Activated CD4-positive, alpha-beta T cell treated with anti-CD3 and anti-CD28 coated beads for 1 hour (primary cell): Measurements from ENCODE around the gene CNTNAP2.

Source experiments
- DNase-seq: peaks from one replicate; pipeline ENCODE4 v3.0.0-alpha.2; 2020

Gene CNTNAP2

GRCh38 chr7:147432079-147432478 is 1315.5 kb downstream of the CNTNAP2 start:
- DNase-seq, result no peak

DNA sequence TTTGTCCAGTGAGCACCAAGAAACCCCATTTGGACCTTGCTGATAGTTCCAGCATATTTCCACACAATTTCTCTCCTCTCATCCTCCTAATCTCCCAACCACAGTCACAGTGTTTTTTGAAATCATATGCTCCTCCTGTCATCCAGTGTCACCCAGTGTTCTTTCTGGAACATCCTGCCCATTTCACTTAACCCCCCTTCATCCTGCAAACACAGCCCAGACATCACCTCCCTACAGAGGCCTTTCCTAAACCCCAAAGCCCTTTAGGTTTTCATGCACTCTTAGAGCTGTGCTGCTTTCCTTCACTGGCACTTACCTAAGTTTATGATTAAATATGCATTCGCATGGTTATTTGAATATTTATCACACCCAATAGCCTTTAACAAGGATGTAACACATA is 1316.0 kb downstream of the CNTNAP2 start:
- DNase-seq, result no peak

DNA sequence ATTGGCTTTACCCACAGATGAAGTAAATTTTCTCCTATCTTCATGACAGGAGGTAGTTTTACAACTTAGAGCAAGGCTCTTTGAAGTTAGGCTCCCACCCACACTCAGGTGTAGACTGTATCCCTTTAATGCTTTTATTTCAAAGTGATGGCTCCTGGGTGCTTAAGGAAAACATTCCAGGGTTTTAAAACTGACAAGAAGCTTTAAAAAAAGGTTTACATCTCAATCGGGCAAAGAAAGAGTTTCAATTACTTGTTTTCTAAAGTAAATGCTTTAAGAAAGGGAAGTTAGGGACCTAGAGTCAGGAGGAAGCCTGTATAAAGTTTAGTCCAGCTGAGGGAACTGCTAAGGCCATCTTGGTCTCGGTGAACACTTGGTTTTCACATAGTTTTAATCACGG is 1320.1 kb downstream of the CNTNAP2 start:
- no peak for DNase-seq

- no peak for DNase-seq
Measured at GRCh38 chr7:147438216-147438615, 1321.6 kb downstream of the CNTNAP2 start.

DNA sequence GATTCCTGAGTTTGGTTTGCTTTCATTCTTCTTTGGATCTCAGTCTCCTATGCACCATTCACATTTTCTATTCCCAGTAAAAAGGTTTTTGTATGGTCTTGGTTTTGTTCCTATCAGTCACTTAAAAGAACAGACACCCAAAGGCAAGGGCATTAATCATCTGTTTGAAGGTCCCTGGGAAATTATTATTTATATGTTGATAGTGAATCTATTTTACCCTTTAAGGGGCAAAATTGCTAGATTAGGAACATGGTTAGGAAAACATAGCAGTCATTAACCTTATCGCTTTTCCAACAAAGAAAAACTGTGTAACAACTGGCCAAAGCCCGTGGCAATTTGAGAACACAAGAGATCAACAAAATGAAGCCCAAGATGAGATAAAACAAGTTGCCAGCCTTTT is 1327.3 kb downstream of the CNTNAP2 start:
- no peak for DNase-seq

- no peak for DNase-seq
Measured at GRCh38 chr7:147452816-147453215, 1336.2 kb downstream of the CNTNAP2 start.

- DNase-seq, result no peak
Measured at GRCh38 chr7:147465223-147465622, 1348.6 kb downstream of the CNTNAP2 start.

DNA sequence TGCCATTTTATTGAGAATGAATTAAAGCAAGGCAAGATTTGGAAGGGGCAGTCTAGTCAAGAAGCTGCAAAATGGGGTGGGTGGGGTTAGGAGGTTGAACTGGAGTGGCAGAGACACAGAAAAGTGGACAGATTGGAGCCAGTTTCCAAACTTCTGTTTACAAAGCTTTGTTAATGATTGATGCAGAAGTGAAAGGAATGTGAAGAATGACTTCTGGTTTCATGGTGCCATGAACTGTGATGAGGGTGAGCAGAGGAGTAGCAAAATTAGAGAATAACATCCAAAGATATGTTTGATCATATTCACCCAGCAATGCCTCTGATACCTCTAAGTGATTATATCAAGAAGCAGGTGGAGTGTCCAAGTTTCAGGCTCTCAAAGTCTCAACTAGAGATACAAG is 1356.0 kb downstream of the CNTNAP2 start:
- DNase-seq, result no peak

DNA sequence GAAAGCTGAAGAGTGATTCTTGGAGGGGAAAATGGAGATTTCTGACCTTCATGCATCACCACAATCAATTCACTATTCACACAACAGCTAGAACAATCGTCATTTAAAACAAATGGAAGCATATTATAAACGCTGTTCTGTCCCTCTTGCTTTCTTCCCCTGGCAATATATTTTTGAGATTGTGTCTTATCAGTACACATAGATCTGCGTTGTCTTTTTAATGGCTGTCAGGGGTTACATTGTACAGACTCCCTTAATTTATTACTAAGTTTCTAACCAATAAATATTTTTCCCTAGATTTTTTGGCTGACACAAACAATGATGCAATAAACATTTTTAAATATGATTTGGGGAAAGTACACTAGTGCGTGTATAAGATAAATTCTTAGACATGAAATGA is 1358.3 kb downstream of the CNTNAP2 start:
- DNase-seq, result no peak

DNA sequence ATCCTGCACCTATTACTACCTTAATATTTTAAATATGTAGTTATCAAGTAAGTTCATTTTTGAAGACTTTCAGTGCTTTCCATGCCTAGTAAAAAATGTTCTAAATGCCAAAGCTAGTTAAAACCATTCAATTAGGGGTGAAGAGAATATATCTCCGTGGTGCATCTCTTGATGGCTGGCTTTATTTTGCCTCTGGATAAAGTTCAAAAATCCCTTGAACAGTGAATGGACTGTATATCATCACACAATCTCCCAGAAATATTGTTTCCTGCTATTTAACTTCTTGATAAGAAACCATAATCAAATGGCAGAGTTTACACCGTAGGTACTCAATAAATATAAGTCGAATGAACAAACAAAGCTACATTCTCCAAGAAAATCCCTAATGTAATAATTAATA is 1360.9 kb downstream of the CNTNAP2 start:
- no peak for DNase-seq

DNA sequence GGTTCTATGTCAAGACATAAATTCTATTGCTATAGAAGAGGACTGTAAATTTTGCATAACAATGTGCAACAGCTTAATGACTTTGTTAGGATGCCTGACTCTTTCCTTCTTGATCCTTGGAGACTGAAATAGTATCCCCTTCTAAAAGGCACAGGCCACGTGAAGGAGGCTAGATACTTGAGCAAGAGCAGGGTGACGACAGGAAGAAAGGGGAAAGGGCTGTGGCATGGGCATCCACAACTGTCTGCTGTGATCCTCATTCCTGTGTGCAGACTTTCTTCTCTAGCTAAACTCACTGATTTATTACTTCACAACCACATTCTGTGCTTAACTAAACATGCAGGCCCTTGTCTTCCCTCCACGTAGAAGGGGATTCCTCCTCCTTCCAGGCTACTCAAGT is 1362.2 kb downstream of the CNTNAP2 start:
- DNase-seq, result no peak

DNA sequence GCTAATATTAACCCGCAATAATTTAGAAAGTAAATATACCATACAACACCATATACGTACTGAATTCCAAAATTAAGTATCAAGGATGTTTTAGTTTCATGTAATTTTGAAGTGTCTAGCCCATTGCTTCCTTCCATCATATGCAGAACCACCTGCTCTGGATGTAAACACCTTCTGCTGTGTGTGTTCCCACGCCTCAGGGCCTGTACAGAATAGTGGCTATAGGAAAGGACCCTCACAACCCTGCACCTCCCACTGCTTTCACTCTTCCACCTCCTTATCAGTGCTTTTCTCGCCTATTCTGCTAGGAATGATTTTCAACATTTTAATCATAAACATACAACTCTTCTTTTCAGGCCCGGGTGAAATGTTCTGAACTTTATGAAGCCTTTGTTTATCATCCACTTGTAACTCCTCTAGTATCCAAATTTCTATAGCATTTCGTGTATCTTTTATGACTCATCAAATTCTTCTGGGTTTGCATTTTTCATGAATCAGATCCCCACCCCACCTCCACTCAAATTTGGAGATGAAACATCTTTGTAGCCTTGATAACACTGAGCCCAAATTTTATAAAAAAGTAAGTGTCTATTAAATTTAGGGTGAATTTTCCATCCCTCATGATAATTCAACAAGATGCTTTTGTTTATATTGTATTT is 1367.2 kb downstream of the CNTNAP2 start:
- DNase-seq, result no peak

- DNase-seq, result no peak
Measured at GRCh38 chr7:147485660-147486210, 1369.1 kb downstream of the CNTNAP2 start.

- DNase-seq, result no peak
Measured at GRCh38 chr7:147492606-147493005, 1376.0 kb downstream of the CNTNAP2 start.

DNA sequence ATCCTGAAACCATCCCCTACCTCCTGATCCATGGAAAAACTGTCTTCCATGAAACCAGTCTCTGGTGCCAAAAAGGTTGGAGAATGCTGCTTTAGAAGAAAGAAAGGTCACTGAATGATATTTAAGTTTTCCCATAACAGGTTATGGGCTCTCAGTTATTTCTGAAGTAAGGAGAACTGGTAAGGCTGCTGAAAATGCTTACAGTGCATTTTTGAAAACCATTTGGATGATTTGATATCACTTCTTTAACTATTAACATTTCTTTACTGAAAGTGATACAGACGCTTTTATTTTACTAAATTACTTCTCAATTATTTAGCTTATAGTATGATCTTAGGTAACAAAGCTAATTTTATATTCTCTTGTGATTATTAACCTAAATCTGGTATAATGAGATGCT is 1379.6 kb downstream of the CNTNAP2 start:
- DNase-seq, result no peak

DNA sequence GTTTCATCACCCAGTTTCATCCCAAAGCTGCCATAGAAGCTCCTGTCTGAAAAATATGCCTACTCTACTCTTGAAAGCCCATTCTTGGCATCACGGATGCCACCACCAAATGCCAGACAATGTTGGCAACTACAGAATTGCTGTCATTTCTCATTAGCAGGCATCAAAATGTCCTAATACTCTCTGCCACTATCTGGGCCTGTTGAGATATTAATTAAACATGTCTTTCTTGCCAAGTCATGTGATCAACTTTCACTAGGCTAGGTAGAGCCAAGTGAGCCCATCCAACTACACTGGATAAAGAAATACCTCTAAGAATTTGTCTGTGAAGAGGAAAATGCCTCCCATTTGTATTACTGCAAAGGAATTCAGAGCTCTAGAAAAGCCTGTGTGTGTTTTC is 1380.6 kb downstream of the CNTNAP2 start:
- DNase-seq, result no peak

DNA sequence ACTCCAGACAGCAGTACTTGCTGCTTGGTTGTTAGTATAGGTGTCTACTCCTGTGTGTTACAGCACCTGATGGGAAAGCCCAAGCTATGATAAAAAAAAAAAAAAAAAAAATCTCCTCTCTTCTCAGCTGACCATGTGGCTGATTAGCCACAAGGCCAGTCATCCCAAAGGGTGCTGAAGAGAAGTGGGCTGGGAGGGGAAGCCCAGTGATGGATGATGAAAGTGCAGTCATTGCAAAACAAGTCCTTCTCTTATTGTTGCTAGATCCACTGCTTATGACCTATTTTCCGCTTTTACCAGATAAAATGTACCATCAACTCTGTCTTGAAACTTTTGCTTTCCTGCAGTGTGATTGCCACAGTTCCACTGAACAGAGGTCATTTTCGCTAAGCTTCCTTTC is 1381.5 kb downstream of the CNTNAP2 start:
- DNase-seq, result no peak

- no peak for DNase-seq
Measured at GRCh38 chr7:147509035-147509501, 1392.5 kb downstream of the CNTNAP2 start.

GRCh38 chr7:147509541-147510200 is 1393.1 kb downstream of the CNTNAP2 start:
- no peak for DNase-seq

DNA sequence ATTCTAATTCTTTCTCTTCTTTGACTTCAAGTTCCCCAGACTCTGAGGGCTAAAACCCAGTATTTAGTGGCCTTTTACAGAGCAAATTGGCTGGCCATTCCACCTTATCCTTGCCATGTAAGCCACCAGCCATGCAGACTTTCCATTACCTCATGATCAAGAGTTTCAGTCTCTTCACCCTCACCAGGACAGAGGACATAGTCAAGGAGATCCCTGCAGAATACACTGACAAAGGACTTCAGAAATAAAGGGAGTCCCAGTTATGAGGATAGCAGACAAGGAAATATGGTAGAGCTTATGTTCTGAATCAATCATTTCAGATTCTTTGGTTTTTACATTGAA is 1393.6 kb downstream of the CNTNAP2 start:
- DNase-seq, result no peak

DNA sequence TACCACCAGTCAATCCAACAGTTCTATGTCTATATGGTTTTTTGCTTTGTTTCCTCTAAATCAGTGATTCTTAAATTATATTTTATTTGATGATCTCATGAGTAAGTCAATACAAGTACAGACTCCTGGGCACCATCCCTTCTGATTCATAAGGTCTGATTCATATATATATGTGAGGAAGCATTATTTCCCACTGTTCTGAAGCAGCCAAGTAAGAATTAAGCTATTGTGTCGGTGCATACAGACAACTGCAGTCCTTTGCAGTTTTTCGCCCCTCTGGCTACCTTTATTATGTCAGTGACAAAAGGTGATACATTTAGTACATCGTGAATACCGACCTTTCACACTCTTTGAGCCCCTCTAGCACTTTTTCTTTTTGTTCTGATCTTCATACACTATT is 1394.3 kb downstream of the CNTNAP2 start:
- no peak for DNase-seq

GRCh38 chr7:147513451-147513850 is 1396.8 kb downstream of the CNTNAP2 start:
- DNase-seq, result no peak

DNA sequence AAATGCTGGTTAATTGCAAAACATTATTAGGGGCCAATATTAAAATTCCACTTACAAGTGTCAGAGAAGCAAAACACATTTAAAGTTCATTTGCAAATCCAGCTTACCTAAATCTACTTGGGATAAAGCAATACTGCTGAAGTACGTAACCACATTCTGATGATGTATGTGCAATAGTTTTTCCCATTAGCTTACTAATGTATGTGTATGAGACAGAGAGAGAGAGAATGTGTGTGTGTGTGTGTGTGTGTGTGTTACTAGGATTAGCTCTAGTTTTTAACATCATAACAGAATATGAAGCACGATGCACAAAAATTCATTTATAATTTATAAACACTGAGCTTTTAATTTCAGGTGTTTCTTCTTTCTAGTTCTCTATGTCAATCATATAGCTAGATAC is 1399.8 kb downstream of the CNTNAP2 start:
- no peak for DNase-seq

GRCh38 chr7:147519062-147519461 is 1402.5 kb downstream of the CNTNAP2 start:
- DNase-seq, result no peak

DNA sequence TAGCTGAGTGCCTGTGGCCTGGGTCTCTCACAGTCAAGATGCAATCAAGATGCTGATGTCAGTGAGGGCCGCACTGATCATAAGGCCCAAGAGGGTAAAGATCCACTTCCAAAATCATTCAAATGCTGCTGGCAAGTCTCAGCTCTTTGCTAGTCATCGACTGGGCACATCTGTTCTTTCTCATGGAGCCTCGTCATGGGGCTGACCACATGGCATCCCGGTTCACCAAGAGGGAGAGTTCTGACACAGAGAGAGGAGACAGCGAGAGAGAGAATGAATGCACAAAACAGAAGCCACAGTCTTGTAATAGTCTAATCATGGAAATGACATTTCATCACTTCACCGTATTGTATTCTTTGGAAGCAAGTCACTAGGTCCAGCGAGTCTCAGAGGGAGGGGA is 1406.5 kb downstream of the CNTNAP2 start:
- no peak for DNase-seq
